ENCODE data around the gene PPP1R17.

- TF ChIP-seq CTCF (conservative IDR thresholded peaks at IDR 0.05; ENCODE audit: low read length) = no peak
- TF ChIP-seq EZH2phosphoT487 (IDR thresholded peaks at IDR 0.05; ENCODE audit: borderline replicate concordance, low read depth, low read length) = no peak
These were observed 17.6 kb upstream of the PPP1R17 start for GRCh38 chr7:31669461-31669860.

Measured in OCI-LY7 (cell line).